Endothelial cell of umbilical vein (primary cell): ENCODE results near the gene EID3.

Experiments
- CTCF ChIP-seq, 2 donors: IDR thresholded peaks; 1 replicate in 1 of 2; 2 replicates in 1 of 2; pipeline ENCODE4 v1.5.1; 2011; ENCODE audit warnings: low read length in 2 of 2, mild to moderate bottlenecking in 2 of 2, moderate library complexity in 2 of 2, control low read depth in 1 of 2, inconsistent platforms in 1 of 2, low read depth in 1 of 2; ENCODE audit not compliant: insufficient read depth in 1 of 2; ENCODE audit errors: extremely low read depth in 1 of 2
- POLR2A ChIP-seq: IDR thresholded peaks from 2 replicates; pipeline ENCODE4 v1.6.1; 2012; ENCODE audit warnings: low read depth, mild to moderate bottlenecking, control low read depth, low read length

GRCh38 chr12:104304261-104305009 lies 896 bp downstream of the EID3 start:
- TF ChIP-seq CTCF (IDR thresholded peaks at IDR 0.05; ENCODE audit: extremely low read depth in 1 of 2, insufficient read depth in 1 of 2, low read depth in 1 of 2, low read length in 2 of 2), result no peak
- no peak for TF ChIP-seq POLR2A
